HUES6 (cell line): Measurements from ENCODE around the gene FARSA.
"Not testable (repeated sequence)": the region's sequence is repeated elsewhere in the genome, so short reads cannot be mapped to it uniquely, and the experiment has no call there.

ENCODE experiments used
- H3K27ac ChIP-seq: 2 replicates; pipeline ENCODE4 v1.7.0; 2013; ENCODE audit warnings: low read depth, mild to moderate bottlenecking, low read length, inconsistent platforms
- H3K27me3 ChIP-seq: 2 replicates; pipeline ENCODE4 v1.6.1; 2013; ENCODE audit warnings: low read length; ENCODE audit not compliant: control insufficient read depth, insufficient read depth
- H3K36me3 ChIP-seq: 2 replicates; pipeline ENCODE4 v1.6.1; 2013; ENCODE audit warnings: low read length; ENCODE audit not compliant: control insufficient read depth, insufficient read depth
- H3K4me1 ChIP-seq: 2 replicates; pipeline ENCODE4 v1.6.1; 2013; ENCODE audit warnings: low read length; ENCODE audit not compliant: control insufficient read depth, insufficient read depth
- H3K4me3 ChIP-seq: 2 replicates; pipeline ENCODE4 v1.5.1; 2013; ENCODE audit warnings: low read depth, low read length
- H3K9ac ChIP-seq: one replicate; pipeline ENCODE4 v1.6.1; 2013; ENCODE audit warnings: mild to moderate bottlenecking, low read length
- H3K9me3 ChIP-seq: 2 replicates; pipeline ENCODE4 v1.6.1; 2013; ENCODE audit warnings: low read depth, low read length; ENCODE audit not compliant: control insufficient read depth, insufficient read depth

The FARSA gene

DNA sequence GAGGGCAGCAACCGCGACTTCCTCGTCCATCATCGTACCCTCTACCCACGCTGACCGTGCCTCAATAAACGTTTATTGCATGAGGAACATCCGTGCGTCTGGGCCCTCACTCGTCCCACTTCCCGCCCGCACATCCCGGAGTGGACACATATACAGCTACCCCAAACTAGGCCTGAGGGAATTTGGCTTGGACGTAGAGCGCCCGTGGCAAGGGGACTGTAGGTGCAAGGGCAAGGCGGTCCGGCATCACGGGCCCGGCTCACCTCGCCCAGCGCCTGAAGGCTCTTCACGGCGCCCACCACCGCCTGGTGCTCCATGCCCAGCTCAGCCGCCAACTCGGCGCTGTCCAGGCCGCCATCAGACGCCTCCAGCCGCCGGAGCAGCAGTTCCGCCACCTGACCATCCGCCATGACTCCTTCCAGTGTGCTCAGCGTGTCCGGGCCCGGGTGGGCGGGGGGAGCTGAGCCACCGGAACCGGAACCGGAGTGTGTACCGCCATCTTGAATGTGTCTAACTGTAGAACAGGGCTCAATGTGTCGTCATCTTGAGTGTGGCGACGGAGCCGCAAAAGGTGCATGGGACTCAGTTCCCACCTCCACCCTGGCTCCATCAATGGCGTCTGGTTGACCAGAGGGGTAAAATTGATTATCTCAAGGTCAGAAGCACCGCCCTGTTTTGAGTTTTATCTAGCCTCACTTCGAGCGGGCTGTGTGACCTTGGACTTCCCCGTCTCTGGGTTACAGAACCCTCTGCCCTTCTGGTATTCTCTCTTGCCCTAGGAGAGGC is at the start of gene FARSA:
Gene FARSA, minus strand, starts transcription at position 425 of the 786 bp plus-strand sequence. Its CDS starts 15 bp downstream, at position 410.
- peak within 1 kb of the TSS; percentile 31; the same call in 1 of the 2 replicates for H3K27ac ChIP-seq
- peaks cover 20% of the 10 kb centered on the region for H3K4me1 ChIP-seq

DNA sequence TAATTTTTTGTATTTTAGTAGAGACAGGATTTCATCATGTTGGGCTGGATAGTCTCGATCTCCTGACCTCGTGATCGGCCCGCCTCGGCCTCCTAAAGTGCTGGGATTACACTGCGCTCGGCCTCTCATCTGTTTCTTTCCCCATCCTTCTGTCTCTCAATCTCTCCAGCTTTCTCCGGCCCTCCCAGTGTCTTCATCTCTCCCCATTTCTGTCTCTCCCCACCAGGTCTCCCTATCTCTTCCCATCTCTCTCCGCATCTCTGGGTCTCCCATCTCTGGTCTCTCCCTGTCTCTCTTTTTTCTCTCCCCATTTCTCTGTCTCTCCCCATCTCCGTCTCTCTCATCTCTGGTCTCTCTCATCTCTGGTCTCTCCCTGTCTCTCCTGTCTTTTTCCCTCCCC is 49.6 kb upstream of the FARSA start:
- no peaks in the 10 kb centered on the region for H3K36me3 ChIP-seq
- peaks cover 63% of the 10 kb centered on the region for H3K27me3 ChIP-seq
- peak overlapping the region; percentile 55 for H3K4me3 ChIP-seq
- no peaks in the 10 kb centered on the region for H3K9me3 ChIP-seq
- H3K4me1 ChIP-seq, result peaks cover 10% of the 10 kb centered on the region; the same call in 1 of the 2 replicates
- no peak overlapping the region for H3K9ac ChIP-seq
- no peak overlapping the region for H3K27ac ChIP-seq

More for the DNA sequence above, at the start of gene FARSA:
- H3K4me3 ChIP-seq, result peak within 1 kb of the TSS; percentile 96
- H3K9ac ChIP-seq, result peak within 1 kb of the TSS; percentile 91
- peaks cover 29% of the 10 kb centered on the region for H3K36me3 ChIP-seq
- no peaks in the 10 kb centered on the region for H3K9me3 ChIP-seq
- H3K27me3 ChIP-seq, result no peaks in the 10 kb centered on the region

- no peak overlapping the region for H3K4me3 ChIP-seq
- H3K27me3 ChIP-seq, result peaks cover 58% of the 10 kb centered on the region
- H3K27ac ChIP-seq, result no peak overlapping the region
- no peaks in the 10 kb centered on the region for H3K9me3 ChIP-seq
- H3K4me1 ChIP-seq, result peaks cover 10% of the 10 kb centered on the region; the same call in 1 of the 2 replicates
- H3K9ac ChIP-seq, result no peak overlapping the region
- no peaks in the 10 kb centered on the region for H3K36me3 ChIP-seq
Observed at GRCh38 chr19:12982648-12983047, 49.1 kb upstream of the FARSA start.

- H3K36me3 ChIP-seq, result no peaks in the 10 kb centered on the region
- H3K4me3 ChIP-seq, result no peak overlapping the region
- H3K9me3 ChIP-seq, result no peaks in the 10 kb centered on the region
- no peak overlapping the region for H3K9ac ChIP-seq
- H3K27ac ChIP-seq, result no peak overlapping the region
- peaks cover 1% of the 10 kb centered on the region; the same call in 1 of the 2 replicates for H3K4me1 ChIP-seq
- H3K27me3 ChIP-seq, result peaks cover 35% of the 10 kb centered on the region
Observed at GRCh38 chr19:12979974-12980373, 46.5 kb upstream of the FARSA start.

GRCh38 chr19:12976109-12976508 is 42.6 kb upstream of the FARSA start:
- H3K4me1 ChIP-seq, H3K9me3 ChIP-seq, H3K27me3 ChIP-seq, H3K36me3 ChIP-seq, H3K9ac ChIP-seq, H3K4me3 ChIP-seq, H3K27ac ChIP-seq: not testable (repeated sequence)

DNA sequence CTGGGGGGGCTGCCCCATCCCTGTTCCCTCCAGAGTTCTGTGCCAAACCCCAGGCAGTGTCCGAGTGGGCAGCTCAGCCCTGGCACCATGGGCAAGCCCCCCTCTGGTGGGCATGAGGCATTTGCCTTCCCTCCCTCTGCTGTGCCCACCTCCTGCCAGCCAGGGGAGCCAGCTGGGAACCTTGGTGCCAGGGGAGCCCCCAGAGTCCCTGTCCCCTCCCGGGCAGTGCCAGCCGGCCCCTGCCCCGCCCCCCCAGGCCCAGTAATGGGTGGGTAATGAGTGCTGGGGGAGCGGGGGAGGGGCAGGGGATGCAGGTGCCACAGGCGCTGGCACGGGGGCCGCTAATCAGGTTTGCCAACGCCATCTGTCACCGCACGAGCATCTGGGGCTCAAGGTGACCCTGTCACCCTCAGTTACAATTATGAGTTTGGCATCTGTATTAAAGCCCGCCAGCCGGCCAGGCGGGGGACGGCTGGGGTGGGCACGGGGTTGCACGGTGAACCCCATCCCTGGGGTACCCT is 41.8 kb upstream of the FARSA start:
- no peaks in the 10 kb centered on the region for H3K4me1 ChIP-seq
- H3K9ac ChIP-seq, result no peak overlapping the region
- no peak overlapping the region for H3K27ac ChIP-seq
- no peaks in the 10 kb centered on the region for H3K36me3 ChIP-seq
- no peaks in the 10 kb centered on the region for H3K9me3 ChIP-seq
- no peak overlapping the region for H3K4me3 ChIP-seq
- H3K27me3 ChIP-seq, result peaks cover 3% of the 10 kb centered on the region; the same call in 1 of the 2 replicates

- peaks cover under 1% of the 10 kb centered on the region; the same call in 1 of the 2 replicates for H3K4me1 ChIP-seq
- no peak overlapping the region for H3K4me3 ChIP-seq
- no peaks in the 10 kb centered on the region for H3K9me3 ChIP-seq
- H3K27me3 ChIP-seq, result no peaks in the 10 kb centered on the region
- H3K27ac ChIP-seq, result no peak overlapping the region
- no peaks in the 10 kb centered on the region for H3K36me3 ChIP-seq
- H3K9ac ChIP-seq, result no peak overlapping the region
Observed at GRCh38 chr19:12974301-12975220, 41.0 kb upstream of the FARSA start.

DNA sequence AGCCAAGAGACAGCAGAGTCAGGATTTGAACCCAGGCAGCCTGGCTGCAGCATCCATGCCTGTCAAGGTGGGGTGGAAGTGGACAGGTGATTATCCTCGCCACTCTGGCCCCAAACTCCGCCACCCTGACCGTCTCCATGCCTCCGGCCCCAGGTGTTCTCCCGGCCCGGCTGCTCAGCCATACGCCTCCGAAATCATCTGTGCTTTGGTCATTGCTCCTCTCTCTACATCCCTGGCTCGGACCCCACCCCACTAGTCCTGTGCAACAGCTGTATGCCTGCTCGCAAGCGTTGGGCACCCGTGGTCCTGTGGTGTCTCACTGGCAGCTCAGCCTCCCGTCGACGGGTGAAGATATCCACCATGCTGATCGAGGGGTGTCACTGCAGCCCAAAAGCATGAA is 39.7 kb upstream of the FARSA start:
- H3K36me3 ChIP-seq, result no peaks in the 10 kb centered on the region
- peaks cover 3% of the 10 kb centered on the region; the same call in 1 of the 2 replicates for H3K4me1 ChIP-seq
- H3K27ac ChIP-seq, result no peak overlapping the region
- no peak overlapping the region for H3K9ac ChIP-seq
- no peak overlapping the region for H3K4me3 ChIP-seq
- H3K9me3 ChIP-seq, result no peaks in the 10 kb centered on the region
- H3K27me3 ChIP-seq, result no peaks in the 10 kb centered on the region

GRCh38 chr19:12970070-12970820 is 36.7 kb upstream of the FARSA start:
- H3K36me3 ChIP-seq, result no peaks in the 10 kb centered on the region
- H3K9ac ChIP-seq, result no peak overlapping the region
- no peak overlapping the region for H3K27ac ChIP-seq
- H3K4me3 ChIP-seq, result no peak overlapping the region
- H3K27me3 ChIP-seq, result no peaks in the 10 kb centered on the region
- H3K9me3 ChIP-seq, result no peaks in the 10 kb centered on the region
- H3K4me1 ChIP-seq, result peaks cover 3% of the 10 kb centered on the region; the same call in 1 of the 2 replicates

- no peaks in the 10 kb centered on the region for H3K9me3 ChIP-seq
- no peaks in the 10 kb centered on the region for H3K36me3 ChIP-seq
- H3K9ac ChIP-seq, result no peak within 1 kb of the TSS
- H3K4me3 ChIP-seq, result no peak within 1 kb of the TSS
- no peak within 1 kb of the TSS for H3K27ac ChIP-seq
- peaks cover 3% of the 10 kb centered on the region; the same call in 1 of the 2 replicates for H3K4me1 ChIP-seq
- no peaks in the 10 kb centered on the region for H3K27me3 ChIP-seq
Observed at GRCh38 chr19:12969292-12969988, 35.9 kb upstream of the FARSA start, which contains the start of gene DAND5. Gene DAND5, plus strand, starts transcription at chr19:12969576. Its CDS starts 85 bp downstream, at chr19:12969661.
